Bronchial epithelial cell (primary cell): ENCODE measurements around the gene TMED1. TPM values are rescaled to one million over a fixed set of nuclear protein-coding genes. Genes with fewer than 3 reads are reported as not detected.
"Not testable (repeated sequence)": the region's sequence is repeated elsewhere in the genome, so short reads cannot be mapped to it uniquely, and the experiment has no call there.

Experiments
- DNase-seq: peaks from one replicate; pipeline ENCODE4 v3.0.0-alpha.2; 2010; ENCODE audit warnings: low read depth
- FAIRE-seq: peaks from 2 replicates; lab custom pipeline; 2011; peaks lifted over from hg19 to GRCh38; lab: Jason Lieb, UNC
- H3K27me3 ChIP-seq: 2 replicates; pipeline ENCODE4 v1.5.1; 2011; ENCODE audit warnings: low read length; ENCODE audit not compliant: control insufficient read depth, insufficient read depth
- H3K36me3 ChIP-seq: 2 replicates; pipeline ENCODE4 v1.5.1; 2011; ENCODE audit warnings: low read length; ENCODE audit not compliant: control insufficient read depth, insufficient read depth
- H3K4me3 ChIP-seq: 2 replicates; pipeline ENCODE4 v1.5.1; 2011; ENCODE audit warnings: mild to moderate bottlenecking, low read depth, low read length, control low read depth
- total RNA-seq: library from RNA; depleted of rRNA; stranded (reverse); fragments of >200 nt; gene quantifications from 2 replicates; pipeline ENCODE4 v1.2.1, GENCODE V29; 2014
- TF ChIP-seq, protein P1 (sequence below): IDR thresholded peaks from 2 replicates; pipeline ENCODE4 v1.5.1; 2011; ENCODE audit warnings: mild to moderate bottlenecking, moderate library complexity, low read length, control low read depth, inconsistent platforms; ENCODE audit not compliant: insufficient read depth, severe bottlenecking

The TMED1 gene
- total RNA-seq, 1 donor from 2014 or later, result 45.3 TPM

DNA sequence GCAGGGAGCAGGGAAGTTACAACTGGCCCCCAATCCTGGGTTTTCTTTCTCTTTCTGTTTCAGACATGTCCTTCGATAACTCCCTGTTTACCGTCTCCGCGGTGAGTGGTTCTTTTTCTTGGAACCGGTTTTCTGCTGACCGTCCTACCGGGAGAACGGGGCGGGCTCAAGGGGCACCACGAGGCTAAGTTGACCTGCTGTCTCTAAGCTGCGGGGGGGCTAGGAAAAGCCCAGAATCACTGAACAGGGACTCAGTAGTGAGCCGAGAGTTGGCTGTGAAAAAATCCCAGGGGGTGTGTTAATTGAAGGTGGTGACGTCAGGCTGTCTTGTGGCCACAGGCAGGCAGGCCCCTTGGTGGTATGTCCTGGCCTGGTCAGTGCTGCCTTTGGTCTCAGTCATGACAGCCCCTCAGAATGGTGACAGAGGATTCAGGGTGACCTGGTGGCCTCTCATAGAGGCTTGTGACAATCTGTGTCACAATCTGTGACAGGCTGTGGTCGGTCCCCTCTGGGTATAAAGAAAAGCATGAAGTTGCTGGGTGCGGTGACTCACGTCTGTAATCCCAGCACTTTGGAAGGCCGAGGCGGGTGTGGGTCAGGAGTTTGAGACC, 27.2 kb upstream of the TMED1 start:
- H3K36me3 ChIP-seq, result no peaks in the 10 kb centered on the region
- H3K27me3 ChIP-seq, result no peaks in the 10 kb centered on the region
- DNase-seq, result peak; percentile 61
- no peak for FAIRE-seq
- TF ChIP-seq, protein P1, sequence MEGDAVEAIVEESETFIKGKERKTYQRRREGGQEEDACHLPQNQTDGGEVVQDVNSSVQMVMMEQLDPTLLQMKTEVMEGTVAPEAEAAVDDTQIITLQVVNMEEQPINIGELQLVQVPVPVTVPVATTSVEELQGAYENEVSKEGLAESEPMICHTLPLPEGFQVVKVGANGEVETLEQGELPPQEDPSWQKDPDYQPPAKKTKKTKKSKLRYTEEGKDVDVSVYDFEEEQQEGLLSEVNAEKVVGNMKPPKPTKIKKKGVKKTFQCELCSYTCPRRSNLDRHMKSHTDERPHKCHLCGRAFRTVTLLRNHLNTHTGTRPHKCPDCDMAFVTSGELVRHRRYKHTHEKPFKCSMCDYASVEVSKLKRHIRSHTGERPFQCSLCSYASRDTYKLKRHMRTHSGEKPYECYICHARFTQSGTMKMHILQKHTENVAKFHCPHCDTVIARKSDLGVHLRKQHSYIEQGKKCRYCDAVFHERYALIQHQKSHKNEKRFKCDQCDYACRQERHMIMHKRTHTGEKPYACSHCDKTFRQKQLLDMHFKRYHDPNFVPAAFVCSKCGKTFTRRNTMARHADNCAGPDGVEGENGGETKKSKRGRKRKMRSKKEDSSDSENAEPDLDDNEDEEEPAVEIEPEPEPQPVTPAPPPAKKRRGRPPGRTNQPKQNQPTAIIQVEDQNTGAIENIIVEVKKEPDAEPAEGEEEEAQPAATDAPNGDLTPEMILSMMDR, result no peak
- no peak overlapping the region for H3K4me3 ChIP-seq

DNA sequence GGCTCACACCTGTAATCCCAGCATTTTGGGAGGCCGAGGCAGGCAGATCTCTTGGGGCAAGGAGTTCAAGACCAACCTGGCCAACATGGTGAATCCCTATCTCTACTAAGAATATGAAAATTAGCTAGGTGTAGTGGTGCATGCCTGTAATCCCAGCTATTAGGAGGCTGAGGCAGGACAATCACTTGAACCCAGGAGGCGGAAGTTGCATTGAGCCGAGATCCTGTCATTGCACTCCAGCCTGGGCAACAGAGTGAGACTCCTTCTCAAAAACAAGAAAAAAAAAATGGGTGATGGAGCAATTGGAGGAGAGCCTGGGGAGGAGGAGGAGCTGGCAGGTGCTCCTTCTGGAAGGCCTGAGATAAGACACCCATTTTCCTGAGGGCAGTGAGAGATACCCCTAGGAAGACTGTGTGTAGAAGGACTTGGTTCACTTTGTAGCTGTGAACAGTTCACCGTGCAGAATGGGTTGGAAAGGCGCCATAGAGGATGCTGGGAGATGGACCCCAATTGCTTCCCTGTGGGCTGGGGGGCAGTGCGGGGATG, 26.6 kb upstream of the TMED1 start:
- DNase-seq, result no peak
- H3K27me3 ChIP-seq, result no peaks in the 10 kb centered on the region
- TF ChIP-seq, protein P1, result no peak
- no peak for FAIRE-seq
- no peaks in the 10 kb centered on the region for H3K36me3 ChIP-seq
- H3K4me3 ChIP-seq, result no peak overlapping the region

DNA sequence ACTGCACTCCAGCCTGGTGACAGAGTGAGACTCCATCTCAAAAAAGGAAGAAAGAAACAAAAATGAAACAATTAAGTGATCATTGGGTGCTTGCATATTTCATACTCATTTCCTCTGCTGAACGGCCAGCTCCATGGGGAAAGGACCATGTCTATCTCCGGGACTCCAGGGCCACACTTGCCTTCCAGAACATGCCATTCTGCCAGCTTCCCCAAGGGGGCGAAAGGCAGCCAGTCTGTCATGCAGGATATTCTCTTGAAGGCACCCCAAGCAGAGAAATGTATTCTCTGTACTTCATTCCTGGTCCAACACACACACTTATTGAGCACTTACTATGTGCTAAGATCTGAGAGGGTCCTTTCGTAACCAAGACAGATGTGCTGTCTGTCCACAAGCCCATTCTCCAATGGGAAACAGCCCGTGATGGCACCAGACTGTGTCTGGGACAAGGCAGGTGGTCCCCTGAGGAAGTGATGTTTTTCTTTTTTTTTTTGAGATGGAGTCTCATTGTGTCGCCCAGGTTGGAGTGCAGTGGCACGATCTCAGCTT, 25.2 kb upstream of the TMED1 start:
- FAIRE-seq (no peak), DNase-seq (no peak)
- no peaks in the 10 kb centered on the region for H3K36me3 ChIP-seq
- no peak overlapping the region for H3K4me3 ChIP-seq
- no peaks in the 10 kb centered on the region for H3K27me3 ChIP-seq
- TF ChIP-seq, protein P1, result peak; percentile 53

DNA sequence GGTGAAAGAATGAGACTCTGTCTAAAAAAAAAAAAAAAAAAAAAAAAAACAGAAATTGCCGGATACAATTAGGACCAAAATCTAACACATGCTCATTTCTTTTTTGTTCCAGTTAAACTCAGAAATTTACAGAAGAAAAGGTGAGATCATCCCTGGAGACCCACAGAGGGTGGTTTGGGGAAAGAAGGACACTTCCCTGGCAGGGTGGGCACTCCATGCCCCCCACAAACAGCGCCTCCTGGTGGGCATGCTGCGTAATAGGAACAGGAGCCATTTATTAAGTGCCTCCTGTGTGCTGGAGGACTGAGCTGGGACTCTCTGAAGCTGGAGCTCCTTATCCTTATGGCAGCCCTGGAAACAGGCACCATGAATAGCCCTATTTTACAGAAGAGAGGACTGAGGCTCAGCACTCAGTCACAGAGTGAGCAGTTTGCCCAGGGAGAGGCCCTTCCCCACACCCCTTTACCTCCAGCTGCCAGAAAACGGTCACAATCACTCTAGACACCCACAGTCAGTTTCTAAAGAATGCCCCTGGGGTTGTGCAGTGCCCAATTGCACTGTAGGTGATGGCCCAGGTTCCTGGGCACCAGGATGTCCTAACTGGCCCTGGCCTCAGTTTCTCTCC, 22.3 kb upstream of the TMED1 start:
- DNase-seq, result no peak
- no peak for FAIRE-seq
- no peaks in the 10 kb centered on the region for H3K27me3 ChIP-seq
- H3K36me3 ChIP-seq, result no peaks in the 10 kb centered on the region
- TF ChIP-seq, protein P1, result peak; percentile 74
- H3K4me3 ChIP-seq, result no peak overlapping the region

DNA sequence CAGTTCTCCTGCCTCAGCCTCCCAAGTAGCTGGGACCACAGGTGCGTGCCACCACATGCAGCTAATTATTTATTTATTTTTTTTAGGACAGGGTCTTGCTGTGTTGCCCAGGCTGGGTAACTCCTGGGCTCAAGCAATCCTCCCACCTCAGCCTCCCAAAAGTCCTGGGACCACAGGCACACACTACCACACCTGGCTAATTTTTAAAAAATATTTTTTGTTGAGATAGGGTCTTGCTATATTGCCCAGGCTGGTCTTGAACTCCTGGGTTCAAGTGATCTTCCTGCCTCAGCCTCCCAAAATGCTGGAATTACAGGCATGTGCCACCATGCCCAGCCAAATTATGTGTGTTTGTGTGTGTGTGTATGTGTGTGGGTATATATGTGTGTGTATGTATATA, 20.9 kb upstream of the TMED1 start:
- DNase-seq, H3K4me3 ChIP-seq, H3K27me3 ChIP-seq, H3K36me3 ChIP-seq, FAIRE-seq: not testable (repeated sequence)

DNA sequence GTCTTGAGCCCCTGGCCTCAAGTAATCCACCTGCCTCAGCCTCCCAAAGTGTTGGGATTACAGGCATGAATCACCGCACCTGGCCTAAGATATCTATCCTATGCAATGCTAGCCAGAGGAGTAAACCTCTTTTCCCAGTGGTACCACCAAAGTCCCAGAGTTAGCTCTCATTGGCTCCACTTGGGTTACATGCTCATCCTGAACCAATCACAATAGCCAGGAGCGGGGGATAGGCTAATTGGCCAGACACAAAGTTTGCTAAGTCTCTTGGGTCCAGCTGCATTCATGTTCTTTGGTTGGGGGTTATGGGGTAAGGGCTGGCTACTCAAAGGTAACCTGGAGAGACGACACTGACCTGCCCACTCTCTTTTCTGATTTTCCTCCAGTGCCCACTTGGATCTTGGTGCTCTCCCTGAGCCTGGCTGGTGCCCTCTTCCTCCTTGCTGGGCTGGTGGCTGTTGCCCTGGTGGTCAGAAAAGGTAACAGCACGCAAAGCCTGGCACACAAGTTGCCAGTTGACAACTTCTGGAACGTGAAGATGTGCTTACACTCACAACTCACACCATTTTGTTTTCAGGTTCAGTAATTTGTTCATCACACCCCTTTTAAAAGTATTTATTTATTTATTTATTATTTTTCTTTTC, 20.0 kb upstream of the TMED1 start:
- TF ChIP-seq, protein P1, result peak; percentile 62
- Histone ChIP-seq H3K4me3 (no peak overlapping the region), H3K27me3 (no peaks in the 10 kb centered on the region), H3K36me3 (no peaks in the 10 kb centered on the region)
- DNase-seq (peak; percentile 25), FAIRE-seq (no peak)
